Stomach (tissue), 4 donors: ENCODE data around the gene TMED9.

Experiments
- POLR2A ChIP-seq, 4 donors: fragments of 450-650 bp; IDR thresholded peaks; one replicate each; pipeline ENCODE4 v1.6.1; 2016; ENCODE audit warnings: antibody characterized with exemption in 4 of 4, control low read depth in 2 of 4, mild to moderate bottlenecking in 1 of 4, moderate library complexity in 1 of 4
- TF ChIP-seq, protein P1 (sequence below), 7 experiments: fragments of 450-650 bp in 4 of 7; fragments of 200-600 bp in 3 of 7; sonication (generic) in 3 of 7; IDR thresholded peaks; one replicate each; pipeline ENCODE4 v1.5.1; 2016 to 2019; ENCODE audit warnings: antibody characterized with exemption in 7 of 7, control low read depth in 2 of 7, mild to moderate bottlenecking in 1 of 7

DNA sequence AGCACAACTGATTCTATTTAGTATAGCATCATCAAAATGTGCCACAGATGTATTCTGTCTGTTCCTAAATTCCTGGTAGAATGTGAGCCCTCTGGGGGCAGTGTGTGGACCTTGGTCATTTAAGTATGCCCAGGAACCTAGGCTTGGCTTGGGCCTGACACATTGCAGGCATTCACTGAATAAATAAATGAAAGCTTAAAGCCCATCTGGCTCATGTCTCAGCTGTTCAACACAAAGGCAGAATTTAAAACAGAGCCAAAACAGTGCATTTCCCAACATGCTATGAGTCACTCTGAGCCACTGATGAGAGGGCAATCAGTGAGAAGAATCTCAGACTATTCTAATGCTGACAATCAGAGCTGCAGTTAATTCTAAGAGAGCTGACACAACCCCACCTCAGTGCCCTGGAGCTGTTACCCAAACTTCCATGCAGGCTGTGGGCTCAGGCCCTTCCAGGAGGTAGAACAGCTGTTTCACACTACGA lies 45.7 kb upstream of the TMED9 start:
- TF ChIP-seq, protein P1, sequence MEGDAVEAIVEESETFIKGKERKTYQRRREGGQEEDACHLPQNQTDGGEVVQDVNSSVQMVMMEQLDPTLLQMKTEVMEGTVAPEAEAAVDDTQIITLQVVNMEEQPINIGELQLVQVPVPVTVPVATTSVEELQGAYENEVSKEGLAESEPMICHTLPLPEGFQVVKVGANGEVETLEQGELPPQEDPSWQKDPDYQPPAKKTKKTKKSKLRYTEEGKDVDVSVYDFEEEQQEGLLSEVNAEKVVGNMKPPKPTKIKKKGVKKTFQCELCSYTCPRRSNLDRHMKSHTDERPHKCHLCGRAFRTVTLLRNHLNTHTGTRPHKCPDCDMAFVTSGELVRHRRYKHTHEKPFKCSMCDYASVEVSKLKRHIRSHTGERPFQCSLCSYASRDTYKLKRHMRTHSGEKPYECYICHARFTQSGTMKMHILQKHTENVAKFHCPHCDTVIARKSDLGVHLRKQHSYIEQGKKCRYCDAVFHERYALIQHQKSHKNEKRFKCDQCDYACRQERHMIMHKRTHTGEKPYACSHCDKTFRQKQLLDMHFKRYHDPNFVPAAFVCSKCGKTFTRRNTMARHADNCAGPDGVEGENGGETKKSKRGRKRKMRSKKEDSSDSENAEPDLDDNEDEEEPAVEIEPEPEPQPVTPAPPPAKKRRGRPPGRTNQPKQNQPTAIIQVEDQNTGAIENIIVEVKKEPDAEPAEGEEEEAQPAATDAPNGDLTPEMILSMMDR (IDR thresholded peaks at IDR 0.05) = no peak
- TF ChIP-seq POLR2A (IDR thresholded peaks at IDR 0.05) = no peak
